ENCODE data around the gene DOK5.

DNA sequence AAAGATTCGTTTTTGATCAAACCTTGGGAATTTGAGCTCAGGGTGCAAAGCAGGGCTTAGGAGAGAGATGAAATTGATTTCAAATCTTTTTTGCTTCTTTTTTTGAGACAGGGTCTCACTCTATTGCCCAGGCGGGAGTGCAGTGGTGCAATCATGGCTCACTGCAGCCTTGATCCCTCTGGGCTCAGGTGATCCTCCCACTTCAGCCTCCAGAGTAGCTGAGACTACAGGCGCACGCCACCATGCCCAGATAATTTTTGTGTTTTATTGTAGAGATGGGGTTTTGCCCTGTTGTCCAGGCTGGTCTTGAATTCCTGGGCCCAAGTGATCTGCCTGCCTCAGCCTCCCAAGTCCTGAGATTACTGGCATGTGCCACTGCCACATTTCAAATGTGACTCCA is 58.7 kb downstream of the DOK5 start:
- TF ChIP-seq POLR2A (IDR thresholded peaks at IDR 0.05; ENCODE audit: low read depth, low read length): no peak
- TF ChIP-seq, protein P1, sequence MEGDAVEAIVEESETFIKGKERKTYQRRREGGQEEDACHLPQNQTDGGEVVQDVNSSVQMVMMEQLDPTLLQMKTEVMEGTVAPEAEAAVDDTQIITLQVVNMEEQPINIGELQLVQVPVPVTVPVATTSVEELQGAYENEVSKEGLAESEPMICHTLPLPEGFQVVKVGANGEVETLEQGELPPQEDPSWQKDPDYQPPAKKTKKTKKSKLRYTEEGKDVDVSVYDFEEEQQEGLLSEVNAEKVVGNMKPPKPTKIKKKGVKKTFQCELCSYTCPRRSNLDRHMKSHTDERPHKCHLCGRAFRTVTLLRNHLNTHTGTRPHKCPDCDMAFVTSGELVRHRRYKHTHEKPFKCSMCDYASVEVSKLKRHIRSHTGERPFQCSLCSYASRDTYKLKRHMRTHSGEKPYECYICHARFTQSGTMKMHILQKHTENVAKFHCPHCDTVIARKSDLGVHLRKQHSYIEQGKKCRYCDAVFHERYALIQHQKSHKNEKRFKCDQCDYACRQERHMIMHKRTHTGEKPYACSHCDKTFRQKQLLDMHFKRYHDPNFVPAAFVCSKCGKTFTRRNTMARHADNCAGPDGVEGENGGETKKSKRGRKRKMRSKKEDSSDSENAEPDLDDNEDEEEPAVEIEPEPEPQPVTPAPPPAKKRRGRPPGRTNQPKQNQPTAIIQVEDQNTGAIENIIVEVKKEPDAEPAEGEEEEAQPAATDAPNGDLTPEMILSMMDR (IDR thresholded peaks at IDR 0.05; ENCODE audit: extremely low read depth in 1 of 2, insufficient read depth in 1 of 2, low read depth in 1 of 2, low read length in 2 of 2): no peak
- no peak for TF ChIP-seq EZH2 (IDR thresholded peaks at IDR 0.05; ENCODE audit: borderline replicate concordance, low read depth, low read length, severe bottlenecking)
- no peak for TF ChIP-seq FOS (IDR thresholded peaks at IDR 0.05; ENCODE audit: borderline replicate concordance, insufficient read depth, low read length)
- TF ChIP-seq, protein P2, sequence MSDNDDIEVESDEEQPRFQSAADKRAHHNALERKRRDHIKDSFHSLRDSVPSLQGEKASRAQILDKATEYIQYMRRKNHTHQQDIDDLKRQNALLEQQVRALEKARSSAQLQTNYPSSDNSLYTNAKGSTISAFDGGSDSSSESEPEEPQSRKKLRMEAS (IDR thresholded peaks at IDR 0.05; ENCODE audit: insufficient read depth, insufficient read length): no peak
- TF ChIP-seq MYC (IDR thresholded peaks at IDR 0.05; ENCODE audit: low read depth, low read length): no peak
- no peak for TF ChIP-seq GATA2 (IDR thresholded peaks at IDR 0.05; ENCODE audit: insufficient read depth, insufficient read length, low read depth, low read length)
